DOHH2 (cell line): ENCODE measurements around the gene JUP.

Experiments
- CTCF ChIP-seq: fragments of 200-600 bp; sonication (generic); IDR thresholded peaks from one replicate; pipeline ENCODE4 v1.5.1; 2014; ENCODE audit warnings: antibody characterized with exemption, mild to moderate bottlenecking, low read depth, low read length; ENCODE audit not compliant: poor library complexity, severe bottlenecking
- EZH2phosphoT487 ChIP-seq: fragments of 200-600 bp; sonication (generic); IDR thresholded peaks from 2 replicates; pipeline ENCODE4 v1.6.1; 2017; ENCODE audit warnings: borderline replicate concordance, mild to moderate bottlenecking, antibody characterized with exemption, low read length, moderate library complexity, mixed read lengths

- TF ChIP-seq EZH2phosphoT487 (no peak), CTCF (no peak)
Observed at GRCh38 chr17:41775394-41776226, 10.9 kb downstream of the JUP start.
